ENCODE data around the gene SNCAIP.

The SNCAIP gene

DNA sequence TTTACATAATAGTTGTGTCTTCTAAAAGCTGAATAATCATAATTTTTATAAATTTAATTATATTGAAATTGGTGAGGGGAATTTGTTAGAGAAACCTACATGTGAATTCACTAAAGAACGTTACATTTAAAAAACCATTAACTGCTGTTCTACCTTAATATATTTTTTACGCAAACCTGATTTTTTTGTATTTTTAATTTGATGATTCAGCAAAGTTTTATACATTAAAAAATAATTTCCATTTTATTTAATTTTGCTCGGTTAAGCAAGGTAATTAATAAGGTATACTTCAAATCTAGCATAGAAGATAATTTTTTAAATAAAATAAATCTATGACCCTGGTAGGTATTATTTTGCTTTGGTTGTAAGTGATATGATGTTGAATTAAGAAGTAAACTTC lies 114.3 kb downstream of the SNCAIP start:
- H3K27me3 ChIP-seq (replicated peaks) = no peaks in the 10 kb centered on the region
- H3K27ac ChIP-seq = no peak overlapping the region
- TF ChIP-seq, protein P1, sequence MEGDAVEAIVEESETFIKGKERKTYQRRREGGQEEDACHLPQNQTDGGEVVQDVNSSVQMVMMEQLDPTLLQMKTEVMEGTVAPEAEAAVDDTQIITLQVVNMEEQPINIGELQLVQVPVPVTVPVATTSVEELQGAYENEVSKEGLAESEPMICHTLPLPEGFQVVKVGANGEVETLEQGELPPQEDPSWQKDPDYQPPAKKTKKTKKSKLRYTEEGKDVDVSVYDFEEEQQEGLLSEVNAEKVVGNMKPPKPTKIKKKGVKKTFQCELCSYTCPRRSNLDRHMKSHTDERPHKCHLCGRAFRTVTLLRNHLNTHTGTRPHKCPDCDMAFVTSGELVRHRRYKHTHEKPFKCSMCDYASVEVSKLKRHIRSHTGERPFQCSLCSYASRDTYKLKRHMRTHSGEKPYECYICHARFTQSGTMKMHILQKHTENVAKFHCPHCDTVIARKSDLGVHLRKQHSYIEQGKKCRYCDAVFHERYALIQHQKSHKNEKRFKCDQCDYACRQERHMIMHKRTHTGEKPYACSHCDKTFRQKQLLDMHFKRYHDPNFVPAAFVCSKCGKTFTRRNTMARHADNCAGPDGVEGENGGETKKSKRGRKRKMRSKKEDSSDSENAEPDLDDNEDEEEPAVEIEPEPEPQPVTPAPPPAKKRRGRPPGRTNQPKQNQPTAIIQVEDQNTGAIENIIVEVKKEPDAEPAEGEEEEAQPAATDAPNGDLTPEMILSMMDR (IDR thresholded peaks at IDR 0.05; ENCODE audit: low read depth, low read length, missing control alignments) = no peak
- H3K4me3 ChIP-seq (ENCODE audit: low read depth, low read length) = no peak overlapping the region
- in situ Hi-C loops (cut with HindIII; ENCODE audit: low pct_ligation_motif_present, low sequenced_read_pairs) = no loop called here
- DNase-seq = no peak
- H3K36me3 ChIP-seq (replicated peaks) = no peaks in the 10 kb centered on the region

DNA sequence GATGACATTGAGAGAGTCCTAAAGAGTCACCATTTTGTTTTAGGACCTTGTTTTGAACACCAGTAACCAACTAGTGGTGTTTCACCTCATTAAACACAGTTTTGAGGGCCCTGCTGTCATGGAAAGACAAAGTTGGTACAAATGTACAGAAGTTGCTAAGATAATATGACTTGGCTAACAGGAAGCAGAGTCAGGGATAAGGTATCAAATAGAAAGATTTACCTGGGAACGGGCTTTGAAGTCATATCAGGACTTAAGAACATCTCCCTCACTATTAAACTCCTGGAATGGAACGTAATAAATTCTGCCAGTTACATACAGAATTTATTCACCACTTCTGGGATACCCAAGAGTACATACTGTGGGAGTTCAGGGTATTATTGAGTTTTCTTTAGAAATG lies 115.6 kb downstream of the SNCAIP start:
- DNase-seq = no peak
- in situ Hi-C loops (cut with HindIII; ENCODE audit: low pct_ligation_motif_present, low sequenced_read_pairs) = no loop called here
- Histone ChIP-seq H3K4me3 (ENCODE audit: low read depth, low read length) (no peak overlapping the region), H3K36me3 (replicated peaks) (no peaks in the 10 kb centered on the region), H3K27me3 (replicated peaks) (no peaks in the 10 kb centered on the region), H3K27ac (no peak overlapping the region)
- TF ChIP-seq, protein P1 (IDR thresholded peaks at IDR 0.05; ENCODE audit: low read depth, low read length, missing control alignments) = no peak

DNA sequence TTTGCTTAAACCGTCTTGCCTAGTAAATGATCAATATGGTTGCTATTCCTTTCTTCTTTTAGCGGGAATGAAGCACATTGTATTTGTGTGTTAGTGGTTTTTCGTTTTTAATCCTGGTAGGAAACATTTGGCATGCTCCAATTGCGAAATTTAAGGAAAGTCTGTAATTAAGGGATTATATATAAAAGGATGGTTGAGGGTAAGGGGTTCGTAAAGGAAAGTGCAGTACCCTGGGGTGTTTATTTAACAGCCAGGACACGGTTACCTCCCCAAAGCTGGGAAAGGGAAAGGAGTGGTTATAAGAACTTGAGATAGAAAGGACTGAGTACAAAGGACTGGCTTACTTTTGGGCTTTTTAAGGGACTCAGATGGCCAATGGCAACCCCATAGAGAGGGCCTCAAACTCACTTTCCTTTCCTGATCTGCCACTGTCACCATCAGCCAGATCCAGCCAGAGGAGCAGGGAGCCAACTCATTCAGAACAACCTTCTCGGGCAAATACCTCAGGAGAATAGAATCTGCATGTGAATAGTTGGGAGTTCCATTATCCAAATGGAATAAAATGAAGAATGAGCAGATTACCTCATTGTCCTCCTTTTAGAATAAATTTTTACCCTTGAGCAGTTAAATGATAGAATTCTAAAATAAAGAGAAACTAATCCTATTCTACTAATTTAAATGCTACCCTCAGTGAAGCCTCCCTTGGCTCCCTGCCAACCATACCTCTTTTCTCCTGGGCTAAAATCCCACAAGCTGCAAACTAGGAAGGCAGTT lies 117.7 kb downstream of the SNCAIP start:
- Histone ChIP-seq H3K4me3 (ENCODE audit: low read depth, low read length) (no peak overlapping the region), H3K27ac (no peak overlapping the region), H3K27me3 (replicated peaks) (no peaks in the 10 kb centered on the region), H3K36me3 (replicated peaks) (no peaks in the 10 kb centered on the region)
- DNase-seq = no peak
- TF ChIP-seq, protein P1 (IDR thresholded peaks at IDR 0.05; ENCODE audit: low read depth, low read length, missing control alignments) = no peak
- in situ Hi-C loops (cut with HindIII; ENCODE audit: low pct_ligation_motif_present, low sequenced_read_pairs) = no loop called here

DNA sequence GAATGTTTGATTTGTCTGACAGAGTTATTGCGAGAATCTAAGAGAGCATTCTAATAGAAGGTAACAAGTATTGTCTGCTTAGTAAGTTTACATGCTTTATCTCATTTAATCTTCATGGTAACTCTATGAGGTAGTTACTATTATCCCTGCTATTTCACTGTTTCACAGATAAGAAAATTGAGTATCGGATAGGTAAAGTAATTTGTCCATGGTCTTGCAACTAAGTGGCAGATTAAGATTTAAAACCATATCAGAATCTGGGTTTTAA lies 118.2 kb downstream of the SNCAIP start:
- TF ChIP-seq, protein P1 (IDR thresholded peaks at IDR 0.05; ENCODE audit: low read depth, low read length, missing control alignments) = no peak
- Histone ChIP-seq H3K27me3 (replicated peaks) (no peaks in the 10 kb centered on the region), H3K27ac (no peak overlapping the region), H3K4me3 (ENCODE audit: low read depth, low read length) (no peak overlapping the region), H3K36me3 (replicated peaks) (no peaks in the 10 kb centered on the region)
- no peak for DNase-seq
- in situ Hi-C loops (cut with HindIII; ENCODE audit: low pct_ligation_motif_present, low sequenced_read_pairs) = no loop called here

DNA sequence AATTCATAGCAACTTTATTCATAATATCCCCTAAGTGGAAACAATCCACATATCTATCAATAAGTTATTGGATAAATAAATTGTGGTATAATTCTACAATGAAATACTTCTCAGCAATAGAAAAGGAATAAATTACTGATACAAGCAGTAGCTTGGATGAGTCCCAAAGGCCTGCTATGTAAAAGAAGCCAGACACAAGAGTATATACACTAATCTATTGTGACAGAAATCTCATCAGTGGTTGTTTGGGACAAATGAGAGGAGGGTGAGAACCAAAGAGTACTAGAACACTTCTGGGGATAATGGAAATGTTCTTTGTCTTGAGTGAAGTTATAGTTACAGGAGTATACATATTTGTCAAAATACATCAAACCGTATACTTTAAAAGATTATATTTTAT lies 119.3 kb downstream of the SNCAIP start:
- no peaks in the 10 kb centered on the region for H3K36me3 ChIP-seq (replicated peaks)
- H3K4me3 ChIP-seq (ENCODE audit: low read depth, low read length) = no peak overlapping the region
- no peak overlapping the region for H3K27ac ChIP-seq
- DNase-seq = no peak
- in situ Hi-C loops (cut with HindIII; ENCODE audit: low pct_ligation_motif_present, low sequenced_read_pairs) = no loop called here
- TF ChIP-seq, protein P1 (IDR thresholded peaks at IDR 0.05; ENCODE audit: low read depth, low read length, missing control alignments) = no peak
- H3K27me3 ChIP-seq (replicated peaks) = no peaks in the 10 kb centered on the region
